ENCODE data around the gene NDFIP1.

The NDFIP1 gene

GRCh38 chr5:142168365-142168764, 59.8 kb downstream of the NDFIP1 start:
- DNase-seq (ENCODE audit: insufficient read length, low spot score) (no peak), FAIRE-seq (no peak)
- no peak for TF ChIP-seq CTCF (IDR thresholded peaks at IDR 0.05; ENCODE audit: insufficient read depth, missing control alignments)

- no peak for TF ChIP-seq CTCF (IDR thresholded peaks at IDR 0.05; ENCODE audit: insufficient read depth, missing control alignments)
- DNase-seq (ENCODE audit: insufficient read length, low spot score) (no peak), FAIRE-seq (no peak)
These were observed 61.8 kb downstream of the NDFIP1 start for GRCh38 chr5:142170254-142170953.

GRCh38 chr5:142171270-142171669, 62.7 kb downstream of the NDFIP1 start:
- DNase-seq (ENCODE audit: insufficient read length, low spot score), result no peak
- no peak for TF ChIP-seq CTCF (IDR thresholded peaks at IDR 0.05; ENCODE audit: insufficient read depth, missing control alignments)
- no peak for FAIRE-seq

GRCh38 chr5:142175039-142175438, 66.5 kb downstream of the NDFIP1 start:
- no peak for TF ChIP-seq CTCF (IDR thresholded peaks at IDR 0.05; ENCODE audit: insufficient read depth, missing control alignments)
- FAIRE-seq (no peak), DNase-seq (ENCODE audit: insufficient read length, low spot score) (no peak)

GRCh38 chr5:142175461-142176142, 67.0 kb downstream of the NDFIP1 start:
- FAIRE-seq (no peak), DNase-seq (ENCODE audit: insufficient read length, low spot score) (no peak)
- no peak for TF ChIP-seq CTCF (IDR thresholded peaks at IDR 0.05; ENCODE audit: insufficient read depth, missing control alignments)

- FAIRE-seq, result no peak
- no peak for TF ChIP-seq CTCF (IDR thresholded peaks at IDR 0.05; ENCODE audit: insufficient read depth, missing control alignments)
- no peak for DNase-seq (ENCODE audit: insufficient read length, low spot score)
These were observed 67.7 kb downstream of the NDFIP1 start for GRCh38 chr5:142176255-142176654.

GRCh38 chr5:142178651-142179050, 70.1 kb downstream of the NDFIP1 start:
- DNase-seq (ENCODE audit: insufficient read length, low spot score), result no peak
- no peak for FAIRE-seq
- TF ChIP-seq CTCF (IDR thresholded peaks at IDR 0.05; ENCODE audit: insufficient read depth, missing control alignments), result no peak

All from D721Med (cell line).